ENCODE measurements around the gene AK9.

DNA sequence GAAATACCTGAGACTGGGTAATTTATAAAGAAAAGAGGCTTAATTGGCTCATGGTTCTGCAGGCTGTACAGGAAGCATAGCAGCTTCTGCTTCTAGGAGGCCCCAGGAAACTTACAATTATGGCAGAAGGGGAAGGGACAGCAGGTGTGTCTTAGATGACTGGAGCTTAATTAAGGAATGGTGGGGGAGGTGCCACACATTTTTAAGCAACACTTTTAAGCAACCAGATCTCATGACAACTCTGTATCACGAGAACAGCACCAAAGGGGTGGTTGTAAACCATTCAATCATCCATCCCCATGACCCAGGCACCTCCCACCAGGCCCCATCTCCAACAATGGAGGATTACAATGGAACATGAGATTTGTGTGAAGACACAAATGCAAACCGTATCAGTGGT is 27.0 kb upstream of the AK9 start:
- TF ChIP-seq L3MBTL2 (conservative IDR thresholded peaks at IDR 0.05), result no peak
- TF ChIP-seq LEF1 (IDR thresholded peaks at IDR 0.05; ENCODE audit: borderline replicate concordance), result no peak
- no peak for TF ChIP-seq SUZ12 (IDR thresholded peaks at IDR 0.05)
- TF ChIP-seq SP1 (IDR thresholded peaks at IDR 0.05), result no peak
- no peak for TF ChIP-seq ARNT (IDR thresholded peaks at IDR 0.05)
- no peak for TF ChIP-seq FOXK2 (IDR thresholded peaks at IDR 0.05)
- no peak for TF ChIP-seq BHLHE40 (IDR thresholded peaks at IDR 0.05; ENCODE audit: borderline replicate concordance)
- TF ChIP-seq NFRKB (IDR thresholded peaks at IDR 0.05), result no peak
- no peak for TF ChIP-seq HDGF (IDR thresholded peaks at IDR 0.05; ENCODE audit: borderline replicate concordance)
- no peak for TF ChIP-seq FOXM1 (IDR thresholded peaks at IDR 0.05; ENCODE audit: borderline replicate concordance)
- TF ChIP-seq TARDBP (IDR thresholded peaks at IDR 0.05), result no peak
- no peak for TF ChIP-seq ZNF384 (IDR thresholded peaks at IDR 0.05)
